Muscle of arm (tissue), 12 donors: Measurements from ENCODE around the gene CYP4A11. TPM values are rescaled to one million over a fixed set of nuclear protein-coding genes. Genes with fewer than 3 reads are reported as not detected.
"Not testable (repeated sequence)": the region's sequence is repeated elsewhere in the genome, so short reads cannot be mapped to it uniquely, and the experiment has no call there.

Experiments
- DNase-seq: peaks from one replicate; pipeline ENCODE4 v3.0.0-alpha.2; 2013
- polyA plus RNA-seq, 12 donors: library from polyadenylated mRNA; unstranded; fragments of 120-200 nt; gene quantifications; one replicate each; pipeline ENCODE4 v1.2.1, GENCODE V29; 2013; ENCODE audit not compliant: insufficient read length in 12 of 12

Gene CYP4A11
- polyA plus RNA-seq, 12 donors = 0.05 to 2.9 (median 0.29) TPM; not detected in 4

- no peak for DNase-seq
These were observed 13.9 kb downstream of the CYP4A11 start for GRCh38 chr1:46927249-46927835.

GRCh38 chr1:46910790-46911189 lies 30.5 kb downstream of the CYP4A11 start:
- DNase-seq = no peak

- DNase-seq = no peak
These were observed 37.8 kb downstream of the CYP4A11 start for GRCh38 chr1:46903481-46903880.

DNA sequence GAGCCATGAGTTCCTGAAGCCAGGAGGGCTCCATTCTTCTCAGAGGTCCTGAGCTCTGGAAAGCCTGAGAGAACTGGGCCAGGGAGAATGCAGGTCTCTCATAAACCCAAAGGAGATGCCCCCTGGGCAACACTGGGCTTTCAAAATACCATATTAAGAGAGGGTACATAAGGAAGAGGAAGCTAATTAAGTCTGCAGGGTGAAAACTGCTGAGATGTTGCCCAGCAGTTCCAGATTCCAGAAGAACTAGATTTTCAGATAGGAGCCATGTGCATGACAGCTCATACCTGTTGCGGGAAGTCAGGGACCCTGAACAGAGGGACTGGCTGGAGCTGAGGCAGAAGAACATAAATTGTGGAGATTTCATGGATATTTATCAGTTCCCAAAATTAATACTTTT lies 40.9 kb downstream of the CYP4A11 start:
- DNase-seq = no peak

- DNase-seq = not testable (repeated sequence)
These were observed 59.6 kb downstream of the CYP4A11 start for GRCh38 chr1:46881656-46882055.

Other genes with a start within 250 kb of the CYP4A11 start
- 100 to 1,000 TPM in 6 of 12 donors, 10 to 100 TPM in 6; 68.6 to 122 (median 100) TPM for gene EFCAB14, start 222.4 kb downstream of the CYP4A11 start, polyA plus RNA-seq
- gene CYP4B1, start 142.4 kb downstream of the CYP4A11 start, polyA plus RNA-seq = 1 to 10 TPM in 3 of 12 donors, under 1 TPM in 2, not detected in 7; 0.14 to 2.4 (median 1.4) TPM
- 1 to 10 TPM in 10 of 12 donors, not detected in 2; 3.0 to 5.3 (median 3.8) TPM for gene CYP4X1, start 82.2 kb upstream of the CYP4A11 start, polyA plus RNA-seq
- under 1 TPM in 7 of 12 donors, not detected in 5; 0.11 to 0.70 (median 0.45) TPM for gene CYP4Z1, start 125.8 kb upstream of the CYP4A11 start, polyA plus RNA-seq
- gene CYP4A22, start 196.0 kb upstream of the CYP4A11 start, polyA plus RNA-seq = under 1 TPM in 2 of 12 donors, not detected in 10; 0.12 to 0.29 TPM
- under 1 TPM in 6 of 12 donors, not detected in 6; 0.27 to 0.54 (median 0.37) TPM for gene PDZK1IP1, start 248.6 kb upstream of the CYP4A11 start, polyA plus RNA-seq